GM21619 (cell line): ENCODE results near the gene DDX39A.
A peak's percentile ranks its signal among the peaks of the same experiment; 100 is the strongest.
"Not testable (repeated sequence)": the region's sequence is repeated elsewhere in the genome, so short reads cannot be mapped to it uniquely, and the experiment has no call there.

Experiments used
- ATAC-seq: cut with Tn5 transposase; IDR thresholded peaks from one replicate; pipeline ENCODE4 v1.9.1; 2021; ENCODE audit not compliant: unreplicated experiment

Gene DDX39A

DNA sequence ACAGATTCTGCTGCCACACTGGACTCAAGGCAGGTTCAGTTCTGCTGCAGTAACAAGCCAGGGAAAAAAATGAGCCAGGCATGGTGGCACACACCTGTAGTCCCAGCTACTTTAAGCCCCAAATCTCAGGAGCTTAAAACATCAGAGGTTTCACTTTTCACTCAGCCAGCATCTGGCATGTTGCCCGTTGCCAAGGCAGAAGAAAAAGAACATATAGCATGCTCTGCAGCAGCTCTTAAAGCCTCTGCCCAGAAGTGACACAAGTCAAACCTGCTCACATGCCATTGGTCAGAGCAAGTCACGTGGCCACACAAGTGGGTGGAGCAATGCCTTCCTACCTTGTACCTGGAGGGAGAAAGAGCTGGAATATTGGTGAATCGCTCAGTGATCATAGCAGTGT is 52.6 kb downstream of the DDX39A start:
- ATAC-seq, result peak; percentile 31

DNA sequence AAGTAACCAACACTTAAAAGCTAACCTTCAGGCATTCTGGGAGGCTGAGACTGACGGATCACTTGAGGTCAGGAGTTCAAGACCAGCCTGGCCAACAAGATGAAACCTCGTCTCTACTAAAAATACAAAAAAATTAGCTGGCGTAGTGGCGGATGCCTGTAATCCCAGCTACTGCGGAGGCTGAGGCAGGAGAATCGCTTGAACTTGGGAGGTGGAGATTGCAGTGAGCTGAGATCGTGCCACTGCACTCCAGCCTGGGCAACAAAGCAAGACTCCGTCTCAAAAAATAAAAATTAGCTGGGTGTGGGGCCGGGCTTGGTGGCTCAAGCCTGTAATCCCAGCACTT is 55.1 kb downstream of the DDX39A start:
- not testable (repeated sequence) for ATAC-seq

DNA sequence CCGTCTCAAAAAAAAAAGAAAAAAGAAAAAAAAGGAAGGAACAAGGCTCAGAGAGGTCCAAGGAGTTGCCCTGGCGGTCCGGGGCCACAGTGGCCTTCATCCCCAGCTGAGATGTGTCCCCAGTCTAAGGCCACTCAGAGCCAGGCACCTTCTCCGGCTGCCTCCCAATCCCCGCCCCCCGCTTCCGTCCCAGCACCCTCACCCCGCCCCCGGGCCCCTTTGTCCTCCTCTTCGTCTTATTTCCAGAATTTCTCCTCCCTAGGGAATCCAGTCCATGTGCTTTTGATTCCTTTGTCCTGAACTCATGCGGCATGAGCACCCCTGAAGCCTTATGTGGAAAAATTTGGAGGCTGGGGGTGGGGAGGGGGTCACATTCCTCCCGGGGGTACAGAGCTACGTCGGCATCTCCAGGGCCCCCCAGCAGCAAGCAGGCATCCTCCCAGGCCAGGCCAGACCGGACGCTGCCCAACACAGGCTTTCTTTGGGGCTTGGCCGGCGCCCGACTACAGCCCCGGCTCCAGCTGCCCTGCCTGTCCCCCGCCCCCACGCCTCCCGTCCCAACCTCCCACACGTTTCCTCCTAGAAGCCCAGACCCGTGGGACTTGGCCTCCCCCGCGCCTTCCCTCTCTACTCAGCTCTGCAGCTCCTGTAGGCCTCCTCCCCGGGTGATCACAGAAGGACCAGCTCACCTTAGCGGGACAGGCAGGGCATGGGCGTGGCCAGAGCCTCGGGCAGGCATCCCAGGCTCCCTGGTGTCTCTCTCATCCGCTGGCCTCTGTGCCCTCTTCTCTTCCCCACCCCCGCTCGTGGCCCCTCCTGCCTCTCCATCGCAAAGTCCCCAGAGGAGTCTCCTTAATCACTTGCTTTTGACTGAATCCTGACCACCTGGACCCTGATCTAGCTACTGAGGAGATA is 55.7 kb downstream of the DDX39A start:
- ATAC-seq, result no peak

DNA sequence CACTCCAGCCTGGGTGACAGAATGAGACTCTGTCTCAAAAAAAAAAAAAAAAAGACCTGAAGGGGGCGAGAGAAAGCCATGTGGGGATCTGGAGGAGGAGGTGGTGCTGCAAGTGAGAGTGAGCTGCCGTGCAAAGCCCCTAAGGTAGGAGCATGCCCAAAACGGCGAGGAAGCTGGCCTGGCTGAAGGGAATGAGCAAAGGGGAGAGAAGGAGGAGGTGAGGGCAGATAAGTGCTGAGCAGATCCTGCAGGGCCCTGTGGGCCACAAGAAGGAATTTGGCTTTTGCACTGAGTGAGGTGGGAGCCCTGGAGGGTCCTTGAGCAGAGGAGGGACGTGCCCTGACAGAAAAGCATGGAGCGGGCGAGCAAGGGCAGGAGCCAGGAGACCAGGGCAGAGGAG is 57.3 kb downstream of the DDX39A start:
- no peak for ATAC-seq
